ENCODE results near the gene SERPIND1. TPM values are rescaled to one million over a fixed set of nuclear protein-coding genes. Genes with fewer than 3 reads are reported as not detected.

The SERPIND1 gene
- total and polyA plus RNA-seq, 2 experiments from 2014 or later: not detected

DNA sequence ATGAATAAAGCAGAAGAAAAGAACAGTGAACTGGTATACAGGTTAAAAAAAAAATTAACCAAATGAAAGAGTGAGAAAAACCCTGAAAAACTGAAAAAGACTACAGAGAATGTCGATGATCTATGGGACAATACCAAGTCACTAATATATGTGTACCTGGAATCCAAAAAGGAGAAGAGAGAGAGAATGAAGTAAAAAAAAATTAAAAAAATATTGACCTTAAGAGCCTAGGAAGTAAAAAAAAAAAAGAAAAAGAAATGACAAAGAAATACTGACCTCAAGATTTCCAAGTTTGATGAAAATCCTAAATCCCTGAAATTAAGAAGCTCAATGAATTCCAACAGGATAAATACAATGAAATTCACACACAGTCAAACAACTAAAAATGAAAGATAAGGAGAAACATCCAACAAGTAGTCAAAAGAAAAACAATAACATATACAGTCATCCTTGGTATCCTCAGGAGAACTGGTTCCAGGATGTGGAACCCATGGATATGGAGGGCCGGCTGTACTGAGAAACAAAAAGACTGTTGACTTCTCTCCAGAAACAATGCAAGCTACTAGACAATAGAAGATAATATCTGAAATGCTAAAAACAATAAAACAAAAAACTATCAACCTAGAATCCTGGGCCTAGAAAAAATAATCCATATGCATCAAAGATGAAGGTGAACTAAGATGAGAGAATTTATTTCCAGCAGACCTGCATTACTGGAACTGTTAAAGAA, 33.5 kb upstream of the SERPIND1 start:
- H3K27me3 ChIP-seq (ENCODE audit: insufficient read depth): no peaks in the 10 kb centered on the region
- TF ChIP-seq EZH2 (IDR thresholded peaks at IDR 0.05; ENCODE audit: low read depth, unreplicated experiment) (no peak), STAT1 (IDR thresholded peaks at IDR 0.05; ENCODE audit: unreplicated experiment) (no peak), ZNF331 (CRISPR knock-in tag; IDR thresholded peaks at IDR 0.05; ENCODE audit: low read depth) (no peak), POLR2AphosphoS5 (IDR thresholded peaks at IDR 0.05; ENCODE audit: low read depth) (no peak), CREB1 (CRISPR knock-in tag; IDR thresholded peaks at IDR 0.05; ENCODE audit: low read depth) (no peak), JUNB (IDR thresholded peaks at IDR 0.05; ENCODE audit: unreplicated experiment) (no peak), EZH2phosphoT487 (IDR thresholded peaks at IDR 0.05; ENCODE audit: unreplicated experiment) (no peak), ZNF114 (CRISPR knock-in tag; IDR thresholded peaks at IDR 0.05) (no peak), NANOG (IDR thresholded peaks at IDR 0.05; ENCODE audit: borderline replicate concordance) (no peak)
- TF ChIP-seq, protein P1, sequence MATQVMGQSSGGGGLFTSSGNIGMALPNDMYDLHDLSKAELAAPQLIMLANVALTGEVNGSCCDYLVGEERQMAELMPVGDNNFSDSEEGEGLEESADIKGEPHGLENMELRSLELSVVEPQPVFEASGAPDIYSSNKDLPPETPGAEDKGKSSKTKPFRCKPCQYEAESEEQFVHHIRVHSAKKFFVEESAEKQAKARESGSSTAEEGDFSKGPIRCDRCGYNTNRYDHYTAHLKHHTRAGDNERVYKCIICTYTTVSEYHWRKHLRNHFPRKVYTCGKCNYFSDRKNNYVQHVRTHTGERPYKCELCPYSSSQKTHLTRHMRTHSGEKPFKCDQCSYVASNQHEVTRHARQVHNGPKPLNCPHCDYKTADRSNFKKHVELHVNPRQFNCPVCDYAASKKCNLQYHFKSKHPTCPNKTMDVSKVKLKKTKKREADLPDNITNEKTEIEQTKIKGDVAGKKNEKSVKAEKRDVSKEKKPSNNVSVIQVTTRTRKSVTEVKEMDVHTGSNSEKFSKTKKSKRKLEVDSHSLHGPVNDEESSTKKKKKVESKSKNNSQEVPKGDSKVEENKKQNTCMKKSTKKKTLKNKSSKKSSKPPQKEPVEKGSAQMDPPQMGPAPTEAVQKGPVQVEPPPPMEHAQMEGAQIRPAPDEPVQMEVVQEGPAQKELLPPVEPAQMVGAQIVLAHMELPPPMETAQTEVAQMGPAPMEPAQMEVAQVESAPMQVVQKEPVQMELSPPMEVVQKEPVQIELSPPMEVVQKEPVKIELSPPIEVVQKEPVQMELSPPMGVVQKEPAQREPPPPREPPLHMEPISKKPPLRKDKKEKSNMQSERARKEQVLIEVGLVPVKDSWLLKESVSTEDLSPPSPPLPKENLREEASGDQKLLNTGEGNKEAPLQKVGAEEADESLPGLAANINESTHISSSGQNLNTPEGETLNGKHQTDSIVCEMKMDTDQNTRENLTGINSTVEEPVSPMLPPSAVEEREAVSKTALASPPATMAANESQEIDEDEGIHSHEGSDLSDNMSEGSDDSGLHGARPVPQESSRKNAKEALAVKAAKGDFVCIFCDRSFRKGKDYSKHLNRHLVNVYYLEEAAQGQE (IDR thresholded peaks at IDR 0.05; ENCODE audit: unreplicated experiment): no peak
- TF ChIP-seq, protein P2, sequence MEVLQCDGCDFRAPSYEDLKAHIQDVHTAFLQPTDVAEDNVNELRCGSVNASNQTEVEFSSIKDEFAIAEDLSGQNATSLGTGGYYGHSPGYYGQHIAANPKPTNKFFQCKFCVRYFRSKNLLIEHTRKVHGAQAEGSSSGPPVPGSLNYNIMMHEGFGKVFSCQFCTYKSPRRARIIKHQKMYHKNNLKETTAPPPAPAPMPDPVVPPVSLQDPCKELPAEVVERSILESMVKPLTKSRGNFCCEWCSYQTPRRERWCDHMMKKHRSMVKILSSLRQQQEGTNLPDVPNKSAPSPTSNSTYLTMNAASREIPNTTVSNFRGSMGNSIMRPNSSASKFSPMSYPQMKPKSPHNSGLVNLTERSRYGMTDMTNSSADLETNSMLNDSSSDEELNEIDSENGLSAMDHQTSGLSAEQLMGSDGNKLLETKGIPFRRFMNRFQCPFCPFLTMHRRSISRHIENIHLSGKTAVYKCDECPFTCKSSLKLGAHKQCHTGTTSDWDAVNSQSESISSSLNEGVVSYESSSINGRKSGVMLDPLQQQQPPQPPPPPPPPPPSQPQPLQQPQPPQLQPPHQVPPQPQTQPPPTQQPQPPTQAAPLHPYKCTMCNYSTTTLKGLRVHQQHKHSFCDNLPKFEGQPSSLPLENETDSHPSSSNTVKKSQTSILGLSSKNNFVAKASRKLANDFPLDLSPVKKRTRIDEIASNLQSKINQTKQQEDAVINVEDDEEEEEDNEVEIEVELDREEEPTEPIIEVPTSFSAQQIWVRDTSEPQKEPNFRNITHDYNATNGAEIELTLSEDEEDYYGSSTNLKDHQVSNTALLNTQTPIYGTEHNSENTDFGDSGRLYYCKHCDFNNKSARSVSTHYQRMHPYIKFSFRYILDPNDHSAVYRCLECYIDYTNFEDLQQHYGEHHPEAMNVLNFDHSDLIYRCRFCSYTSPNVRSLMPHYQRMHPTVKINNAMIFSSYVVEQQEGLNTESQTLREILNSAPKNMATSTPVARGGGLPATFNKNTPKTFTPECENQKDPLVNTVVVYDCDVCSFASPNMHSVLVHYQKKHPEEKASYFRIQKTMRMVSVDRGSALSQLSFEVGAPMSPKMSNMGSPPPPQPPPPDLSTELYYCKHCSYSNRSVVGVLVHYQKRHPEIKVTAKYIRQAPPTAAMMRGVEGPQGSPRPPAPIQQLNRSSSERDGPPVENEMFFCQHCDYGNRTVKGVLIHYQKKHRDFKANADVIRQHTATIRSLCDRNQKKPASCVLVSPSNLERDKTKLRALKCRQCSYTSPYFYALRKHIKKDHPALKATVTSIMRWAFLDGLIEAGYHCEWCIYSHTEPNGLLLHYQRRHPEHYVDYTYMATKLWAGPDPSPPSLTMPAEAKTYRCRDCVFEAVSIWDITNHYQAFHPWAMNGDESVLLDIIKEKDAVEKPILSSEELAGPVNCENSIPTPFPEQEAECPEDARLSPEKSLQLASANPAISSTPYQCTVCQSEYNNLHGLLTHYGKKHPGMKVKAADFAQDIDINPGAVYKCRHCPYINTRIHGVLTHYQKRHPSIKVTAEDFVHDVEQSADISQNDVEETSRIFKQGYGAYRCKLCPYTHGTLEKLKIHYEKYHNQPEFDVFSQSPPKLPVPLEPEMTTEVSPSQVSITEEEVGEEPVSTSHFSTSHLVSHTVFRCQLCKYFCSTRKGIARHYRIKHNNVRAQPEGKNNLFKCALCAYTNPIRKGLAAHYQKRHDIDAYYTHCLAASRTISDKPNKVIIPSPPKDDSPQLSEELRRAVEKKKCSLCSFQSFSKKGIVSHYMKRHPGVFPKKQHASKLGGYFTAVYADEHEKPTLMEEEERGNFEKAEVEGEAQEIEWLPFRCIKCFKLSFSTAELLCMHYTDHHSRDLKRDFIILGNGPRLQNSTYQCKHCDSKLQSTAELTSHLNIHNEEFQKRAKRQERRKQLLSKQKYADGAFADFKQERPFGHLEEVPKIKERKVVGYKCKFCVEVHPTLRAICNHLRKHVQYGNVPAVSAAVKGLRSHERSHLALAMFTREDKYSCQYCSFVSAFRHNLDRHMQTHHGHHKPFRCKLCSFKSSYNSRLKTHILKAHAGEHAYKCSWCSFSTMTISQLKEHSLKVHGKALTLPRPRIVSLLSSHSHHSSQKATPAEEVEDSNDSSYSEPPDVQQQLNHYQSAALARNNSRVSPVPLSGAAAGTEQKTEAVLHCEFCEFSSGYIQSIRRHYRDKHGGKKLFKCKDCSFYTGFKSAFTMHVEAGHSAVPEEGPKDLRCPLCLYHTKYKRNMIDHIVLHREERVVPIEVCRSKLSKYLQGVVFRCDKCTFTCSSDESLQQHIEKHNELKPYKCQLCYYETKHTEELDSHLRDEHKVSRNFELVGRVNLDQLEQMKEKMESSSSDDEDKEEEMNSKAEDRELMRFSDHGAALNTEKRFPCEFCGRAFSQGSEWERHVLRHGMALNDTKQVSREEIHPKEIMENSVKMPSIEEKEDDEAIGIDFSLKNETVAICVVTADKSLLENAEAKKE (CRISPR knock-in tag; IDR thresholded peaks at IDR 0.05): no peak
- TF ChIP-seq, protein P3, sequence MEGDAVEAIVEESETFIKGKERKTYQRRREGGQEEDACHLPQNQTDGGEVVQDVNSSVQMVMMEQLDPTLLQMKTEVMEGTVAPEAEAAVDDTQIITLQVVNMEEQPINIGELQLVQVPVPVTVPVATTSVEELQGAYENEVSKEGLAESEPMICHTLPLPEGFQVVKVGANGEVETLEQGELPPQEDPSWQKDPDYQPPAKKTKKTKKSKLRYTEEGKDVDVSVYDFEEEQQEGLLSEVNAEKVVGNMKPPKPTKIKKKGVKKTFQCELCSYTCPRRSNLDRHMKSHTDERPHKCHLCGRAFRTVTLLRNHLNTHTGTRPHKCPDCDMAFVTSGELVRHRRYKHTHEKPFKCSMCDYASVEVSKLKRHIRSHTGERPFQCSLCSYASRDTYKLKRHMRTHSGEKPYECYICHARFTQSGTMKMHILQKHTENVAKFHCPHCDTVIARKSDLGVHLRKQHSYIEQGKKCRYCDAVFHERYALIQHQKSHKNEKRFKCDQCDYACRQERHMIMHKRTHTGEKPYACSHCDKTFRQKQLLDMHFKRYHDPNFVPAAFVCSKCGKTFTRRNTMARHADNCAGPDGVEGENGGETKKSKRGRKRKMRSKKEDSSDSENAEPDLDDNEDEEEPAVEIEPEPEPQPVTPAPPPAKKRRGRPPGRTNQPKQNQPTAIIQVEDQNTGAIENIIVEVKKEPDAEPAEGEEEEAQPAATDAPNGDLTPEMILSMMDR (conservative IDR thresholded peaks at IDR 0.05; ENCODE audit: low read depth in 2 of 2): no peak
- TF ChIP-seq, protein P4, sequence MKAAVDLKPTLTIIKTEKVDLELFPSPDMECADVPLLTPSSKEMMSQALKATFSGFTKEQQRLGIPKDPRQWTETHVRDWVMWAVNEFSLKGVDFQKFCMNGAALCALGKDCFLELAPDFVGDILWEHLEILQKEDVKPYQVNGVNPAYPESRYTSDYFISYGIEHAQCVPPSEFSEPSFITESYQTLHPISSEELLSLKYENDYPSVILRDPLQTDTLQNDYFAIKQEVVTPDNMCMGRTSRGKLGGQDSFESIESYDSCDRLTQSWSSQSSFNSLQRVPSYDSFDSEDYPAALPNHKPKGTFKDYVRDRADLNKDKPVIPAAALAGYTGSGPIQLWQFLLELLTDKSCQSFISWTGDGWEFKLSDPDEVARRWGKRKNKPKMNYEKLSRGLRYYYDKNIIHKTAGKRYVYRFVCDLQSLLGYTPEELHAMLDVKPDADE (IDR thresholded peaks at IDR 0.05): no peak
- DNase-seq (ENCODE audit: low spot score) (no peak), ATAC-seq (no peak)
- no peaks in the 10 kb centered on the region for H3K79me2 ChIP-seq (replicated peaks; ENCODE audit: insufficient read depth)
- no peak overlapping the region for H3K27ac Mint-ChIP-seq
- H3K36me3 Mint-ChIP-seq (ENCODE audit: low read depth): peaks cover 9% of the 10 kb centered on the region
- no peaks in the 10 kb centered on the region for H3K36me3 ChIP-seq (ENCODE audit: insufficient read depth)
- H3K27me3 Mint-ChIP-seq (ENCODE audit: insufficient read depth, low read depth, poor library complexity): no peaks in the 10 kb centered on the region
- no peaks in the 10 kb centered on the region for H3K9me2 ChIP-seq (ENCODE audit: insufficient read depth)
- no peaks in the 10 kb centered on the region for H4K20me1 ChIP-seq (replicated peaks; ENCODE audit: insufficient read depth)
- no peak overlapping the region for H3K4me2 ChIP-seq
- no peaks in the 10 kb centered on the region for H3K4me1 Mint-ChIP-seq
- H3K9me3 Mint-ChIP-seq: peaks cover 3% of the 10 kb centered on the region; the same call in 1 of the 3 replicates
- H3K4me1 ChIP-seq (ENCODE audit: insufficient read depth): no peaks in the 10 kb centered on the region
- H3K4me3 Mint-ChIP-seq: no peak overlapping the region
- H3K27ac ChIP-seq (ENCODE audit: low read depth): no peak overlapping the region
- no peaks in the 10 kb centered on the region for H3F3A ChIP-seq (replicated peaks; ENCODE audit: low read depth)
- no peak overlapping the region for H3K4me3 ChIP-seq
- H2AFZ ChIP-seq: no peak overlapping the region

All from GM23338 (cell line).